Stimulated activated CD4-positive, alpha-beta T cell treated with anti-CD3 and anti-CD28 coated beads, TNF-alpha, amount 100 ng/mL, for 4 hours (primary cell): ENCODE measurements around the gene RNF138.
"Not testable (repeated sequence)": the region's sequence is repeated elsewhere in the genome, so short reads cannot be mapped to it uniquely, and the experiment has no call there.

Experiments used
- DNase-seq, 3 experiments: peaks; one replicate each; pipeline ENCODE4 v3.0.0-alpha.2; 2020; ENCODE audit warnings: low read depth in 3 of 3

Gene RNF138

GRCh38 chr18:32091724-32092421, at the start of gene RNF138:
Gene RNF138, plus strand, starts transcription at chr18:32091874. Its CDS starts 903 bp downstream, at chr18:32092777.
- DNase-seq = peak; percentile 72 to 77 (median 76)

- DNase-seq = no peak
These were observed 49.3 kb upstream of the RNF138 start for GRCh38 chr18:32042337-32042736.

- DNase-seq = no peak
These were observed 43.1 kb upstream of the RNF138 start for GRCh38 chr18:32048507-32049091.

- peak in 2 of 3 experiments; percentile 4 to 9 for DNase-seq
These were observed 42.1 kb upstream of the RNF138 start for GRCh38 chr18:32049393-32050171.

GRCh38 chr18:32056613-32057358, 34.9 kb upstream of the RNF138 start:
- DNase-seq = no peak

GRCh38 chr18:32057624-32058165, 34.0 kb upstream of the RNF138 start:
- DNase-seq = no peak

- DNase-seq = no peak
These were observed 31.6 kb upstream of the RNF138 start for GRCh38 chr18:32060026-32060425.

GRCh38 chr18:32067375-32068167, 24.1 kb upstream of the RNF138 start:
- no peak for DNase-seq

- no peak for DNase-seq
These were observed 19.4 kb upstream of the RNF138 start for GRCh38 chr18:32072321-32072720.

- no peak for DNase-seq
These were observed 17.5 kb upstream of the RNF138 start for GRCh38 chr18:32074206-32074605.

- DNase-seq = no peak
These were observed 12.8 kb upstream of the RNF138 start for GRCh38 chr18:32078845-32079244.

- no peak for DNase-seq
These were observed 9.8 kb upstream of the RNF138 start for GRCh38 chr18:32081881-32082280.

- no peak for DNase-seq
These were observed 7.9 kb upstream of the RNF138 start for GRCh38 chr18:32083781-32084180.

GRCh38 chr18:32086881-32087280, 4.8 kb upstream of the RNF138 start:
- DNase-seq = no peak

- DNase-seq = not testable (repeated sequence)
These were observed 843 bp upstream of the RNF138 start for GRCh38 chr18:32090831-32091230.

GRCh38 chr18:32091325-32091723, 350 bp upstream of the RNF138 start:
- no peak for DNase-seq

GRCh38 chr18:32092422-32093101, 888 bp downstream of the RNF138 start:
- DNase-seq = peak; percentile 100

GRCh38 chr18:32093102-32093511, 1.4 kb downstream of the RNF138 start:
- DNase-seq = peak; percentile 4 to 20 (median 6)

- DNase-seq = no peak
These were observed 1.8 kb downstream of the RNF138 start for GRCh38 chr18:32093523-32093922.

GRCh38 chr18:32095192-32095899, 3.7 kb downstream of the RNF138 start:
- no peak for DNase-seq
